Glutamatergic neuron (in vitro differentiated cells): ENCODE results near the gene CCDC182. TPM values are rescaled to one million over a fixed set of nuclear protein-coding genes. Genes with fewer than 3 reads are reported as not detected.

Source experiments
- DNase-seq: peaks from one replicate; pipeline ENCODE4 v3.0.0; 2022
- H3K27ac Mint-ChIP-seq: one replicate; pipeline ENCODE4 v1.8.0; 2020; ENCODE audit warnings: mild to moderate bottlenecking, mixed read lengths, inconsistent platforms; ENCODE audit not compliant: unreplicated experiment
- H3K27me3 Mint-ChIP-seq: one replicate; pipeline ENCODE4 v1.8.0; 2020; ENCODE audit warnings: mild to moderate bottlenecking, moderate library complexity, mixed read lengths, inconsistent platforms; ENCODE audit not compliant: unreplicated experiment
- H3K36me3 Mint-ChIP-seq: one replicate; pipeline ENCODE4 v1.8.0; 2020; ENCODE audit warnings: mild to moderate bottlenecking, mixed read lengths, inconsistent platforms; ENCODE audit not compliant: unreplicated experiment
- H3K4me1 Mint-ChIP-seq: one replicate; pipeline ENCODE4 v1.8.0; 2020; ENCODE audit warnings: mild to moderate bottlenecking, low read depth, mixed read lengths, inconsistent platforms; ENCODE audit not compliant: unreplicated experiment
- H3K4me3 Mint-ChIP-seq: one replicate; pipeline ENCODE4 v1.8.0; 2020; ENCODE audit warnings: mild to moderate bottlenecking, mixed read lengths, inconsistent platforms; ENCODE audit not compliant: unreplicated experiment
- H3K9me3 Mint-ChIP-seq: one replicate; pipeline ENCODE4 v1.8.0; 2020; ENCODE audit warnings: mild to moderate bottlenecking, moderate library complexity, mixed read lengths, inconsistent platforms; ENCODE audit not compliant: unreplicated experiment
- total RNA-seq: library from RNA; stranded (reverse); fragmentation: NEBNext Ultra II Directional; extraction: Animal tissue kit (Norgen Biotek cat#: 25700); gene quantifications from one replicate; pipeline ENCODE4 v1.2.1, GENCODE V29; 2021; ENCODE audit not compliant: unreplicated experiment
- TF ChIP-seq, protein P1 (sequence below): fragments of 200-600 bp; sonication (generic); IDR thresholded peaks from one replicate; pipeline ENCODE4 v1.5.0; 2021; ENCODE audit not compliant: partially characterized antibody, unreplicated experiment

CCDC182 gene
- total RNA-seq, 1 donor from 2014 or later = not detected

DNA sequence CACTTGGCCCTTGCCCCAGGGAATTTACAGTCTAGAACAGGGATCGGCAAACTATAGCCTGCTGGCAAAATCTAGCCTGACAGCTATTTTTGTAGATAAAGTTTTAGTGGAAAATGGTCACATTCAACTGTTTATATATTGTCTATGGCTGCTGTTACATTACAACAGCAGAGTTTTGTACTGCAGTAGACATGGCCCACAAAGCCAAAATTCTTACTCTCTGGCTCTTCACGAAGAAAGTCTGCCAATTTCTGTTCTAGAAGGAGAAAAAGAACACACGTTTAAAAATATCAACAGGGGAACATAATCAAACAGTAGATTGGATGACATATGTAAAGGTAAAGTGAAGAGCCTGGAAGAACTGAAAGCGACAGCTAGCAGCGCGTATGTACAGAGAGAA lies 33.2 kb upstream of the CCDC182 start:
- peaks cover 4% of the 10 kb centered on the region for H3K9me3 Mint-ChIP-seq

DNA sequence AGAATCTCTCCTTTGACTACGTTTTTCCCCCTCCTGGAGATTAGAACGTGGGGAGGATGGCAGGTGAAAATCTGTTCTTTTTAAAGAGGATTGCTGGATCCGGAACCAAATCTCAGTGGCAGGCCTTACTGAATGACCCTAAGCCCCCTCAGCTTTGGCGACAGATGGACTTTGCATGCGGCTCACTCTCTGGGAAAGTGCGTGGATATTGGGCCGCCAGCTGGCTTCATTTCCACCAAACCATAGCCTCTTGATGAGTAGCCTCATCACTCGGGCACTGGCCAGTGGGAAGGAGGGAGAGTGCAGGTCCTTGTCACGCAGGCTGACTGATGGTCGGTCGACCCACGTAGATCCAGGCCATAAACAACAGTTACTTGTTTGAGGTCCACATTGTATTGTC lies 31.3 kb upstream of the CCDC182 start:
- Mint-ChIP-seq H3K27ac (no peak overlapping the region), H3K4me1 (peaks cover under 1% of the 10 kb centered on the region), H3K9me3 (peaks cover 4% of the 10 kb centered on the region), H3K36me3 (peaks cover 7% of the 10 kb centered on the region), H3K27me3 (no peaks in the 10 kb centered on the region), H3K4me3 (no peak overlapping the region)
- DNase-seq = no peak
- TF ChIP-seq, protein P1, sequence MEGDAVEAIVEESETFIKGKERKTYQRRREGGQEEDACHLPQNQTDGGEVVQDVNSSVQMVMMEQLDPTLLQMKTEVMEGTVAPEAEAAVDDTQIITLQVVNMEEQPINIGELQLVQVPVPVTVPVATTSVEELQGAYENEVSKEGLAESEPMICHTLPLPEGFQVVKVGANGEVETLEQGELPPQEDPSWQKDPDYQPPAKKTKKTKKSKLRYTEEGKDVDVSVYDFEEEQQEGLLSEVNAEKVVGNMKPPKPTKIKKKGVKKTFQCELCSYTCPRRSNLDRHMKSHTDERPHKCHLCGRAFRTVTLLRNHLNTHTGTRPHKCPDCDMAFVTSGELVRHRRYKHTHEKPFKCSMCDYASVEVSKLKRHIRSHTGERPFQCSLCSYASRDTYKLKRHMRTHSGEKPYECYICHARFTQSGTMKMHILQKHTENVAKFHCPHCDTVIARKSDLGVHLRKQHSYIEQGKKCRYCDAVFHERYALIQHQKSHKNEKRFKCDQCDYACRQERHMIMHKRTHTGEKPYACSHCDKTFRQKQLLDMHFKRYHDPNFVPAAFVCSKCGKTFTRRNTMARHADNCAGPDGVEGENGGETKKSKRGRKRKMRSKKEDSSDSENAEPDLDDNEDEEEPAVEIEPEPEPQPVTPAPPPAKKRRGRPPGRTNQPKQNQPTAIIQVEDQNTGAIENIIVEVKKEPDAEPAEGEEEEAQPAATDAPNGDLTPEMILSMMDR = no peak

More for the DNA sequence above, 33.2 kb upstream of the CCDC182 start:
- no peak for DNase-seq
- no peaks in the 10 kb centered on the region for H3K27me3 Mint-ChIP-seq
- peaks cover 7% of the 10 kb centered on the region for H3K36me3 Mint-ChIP-seq
- TF ChIP-seq, protein P1 = no peak
- H3K4me3 Mint-ChIP-seq = no peak overlapping the region
- no peak overlapping the region for H3K27ac Mint-ChIP-seq
- H3K4me1 Mint-ChIP-seq = peaks cover 9% of the 10 kb centered on the region

DNA sequence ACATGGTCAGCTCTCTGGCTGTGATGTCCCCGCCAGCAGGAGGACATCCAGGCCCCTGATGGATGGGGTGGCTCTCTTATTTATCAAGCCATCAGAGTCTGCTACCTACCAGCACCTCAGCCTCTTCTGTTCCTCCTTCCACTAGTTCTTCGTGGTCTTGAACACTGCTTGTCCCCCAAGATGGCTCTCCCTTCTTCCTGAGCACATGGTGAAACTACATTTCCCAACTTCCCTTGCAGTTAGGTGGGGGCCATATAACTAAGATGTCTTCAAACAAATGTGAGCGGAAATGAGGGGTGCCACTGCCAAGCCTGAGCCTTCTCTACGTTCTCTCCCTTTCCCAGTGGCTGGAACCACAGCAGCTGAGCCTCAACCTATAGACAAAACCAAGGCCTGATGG lies 29.8 kb upstream of the CCDC182 start:
- TF ChIP-seq, protein P1 = no peak
- Mint-ChIP-seq H3K4me1 (no peaks in the 10 kb centered on the region), H3K27ac (no peak overlapping the region), H3K36me3 (peaks cover 7% of the 10 kb centered on the region), H3K4me3 (no peak overlapping the region), H3K27me3 (no peaks in the 10 kb centered on the region), H3K9me3 (peaks cover 4% of the 10 kb centered on the region)
- DNase-seq = no peak

- peaks cover 4% of the 10 kb centered on the region for H3K9me3 Mint-ChIP-seq
- DNase-seq = no peak
- no peak overlapping the region for H3K27ac Mint-ChIP-seq
- H3K4me3 Mint-ChIP-seq = no peak overlapping the region
- H3K4me1 Mint-ChIP-seq = no peaks in the 10 kb centered on the region
- TF ChIP-seq, protein P1 = no peak
- H3K27me3 Mint-ChIP-seq = no peaks in the 10 kb centered on the region
- peaks cover 7% of the 10 kb centered on the region for H3K36me3 Mint-ChIP-seq
Observed at GRCh38 chr17:57773557-57773956, 28.5 kb upstream of the CCDC182 start.

GRCh38 chr17:57772774-57773173 lies 27.7 kb upstream of the CCDC182 start:
- Mint-ChIP-seq H3K4me1 (no peaks in the 10 kb centered on the region), H3K36me3 (peaks cover 7% of the 10 kb centered on the region), H3K4me3 (no peak overlapping the region), H3K27ac (no peak overlapping the region), H3K9me3 (peaks cover 4% of the 10 kb centered on the region), H3K27me3 (no peaks in the 10 kb centered on the region)
- TF ChIP-seq, protein P1 = no peak
- DNase-seq = no peak
